COLO668 (cell line): ENCODE measurements around the gene CREG1.

Source experiments
- DNase-seq: peaks from one replicate; lab custom pipeline; 2025; ENCODE audit not compliant: unreplicated experiment; lab: John Stamatoyannopoulos, UW

CREG1 gene

DNA sequence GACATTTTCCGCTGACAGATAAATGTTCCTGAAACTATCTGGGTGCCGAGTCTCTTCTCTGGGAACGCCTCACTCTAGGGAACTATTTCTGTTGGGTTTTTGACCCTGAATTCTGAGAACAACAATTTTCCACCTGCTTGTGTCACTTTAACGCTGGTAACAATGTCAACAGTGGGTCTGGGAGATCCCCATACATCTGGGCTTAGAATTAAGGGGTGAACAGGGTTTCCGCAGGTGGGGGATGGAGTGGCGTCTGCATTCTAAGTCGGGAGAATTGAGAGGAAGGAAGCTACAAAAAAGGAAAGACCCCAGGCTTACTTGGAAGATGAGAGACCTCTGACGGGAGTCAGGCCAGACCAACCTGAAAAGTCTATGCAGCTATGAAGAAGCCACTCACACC, 44.0 kb downstream of the CREG1 start:
- no peak for DNase-seq

DNA sequence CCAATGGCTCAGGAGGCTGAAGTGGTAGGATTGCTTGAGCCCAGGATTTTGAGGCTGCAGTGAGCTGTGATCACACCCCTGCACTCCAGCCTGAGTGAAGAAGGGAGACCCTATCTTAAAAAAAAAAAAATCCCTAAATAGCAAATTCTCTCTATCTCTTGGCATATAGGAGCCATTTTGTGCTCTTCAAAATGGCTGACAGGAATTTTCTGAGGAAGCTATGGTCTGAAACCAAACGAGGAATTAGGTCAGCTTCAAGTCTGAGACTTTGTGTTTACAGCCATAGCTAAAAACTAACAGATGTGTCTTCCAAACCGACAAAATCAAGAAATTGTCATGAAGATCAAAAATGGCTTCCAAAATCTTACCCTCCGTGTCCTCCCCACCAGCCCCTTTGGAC, 45.8 kb downstream of the CREG1 start:
- no peak for DNase-seq

DNA sequence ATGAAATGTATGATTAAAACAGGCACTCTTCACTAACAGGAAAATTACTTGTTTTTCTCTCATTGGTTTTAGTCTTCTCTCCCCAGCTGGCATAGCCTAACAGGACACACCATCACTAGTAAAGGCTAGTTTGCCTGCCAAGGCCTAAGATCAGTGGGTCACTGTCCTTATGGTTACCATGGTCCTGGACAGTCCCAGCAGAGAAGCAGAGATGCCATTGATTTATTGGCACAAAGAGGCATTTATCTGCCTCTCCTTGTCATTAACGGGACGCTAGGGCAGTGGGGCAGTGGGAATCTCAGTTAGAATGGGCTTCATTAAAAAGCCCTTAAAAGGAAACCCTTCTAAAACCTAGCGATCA, 49.1 kb downstream of the CREG1 start:
- no peak for DNase-seq

DNA sequence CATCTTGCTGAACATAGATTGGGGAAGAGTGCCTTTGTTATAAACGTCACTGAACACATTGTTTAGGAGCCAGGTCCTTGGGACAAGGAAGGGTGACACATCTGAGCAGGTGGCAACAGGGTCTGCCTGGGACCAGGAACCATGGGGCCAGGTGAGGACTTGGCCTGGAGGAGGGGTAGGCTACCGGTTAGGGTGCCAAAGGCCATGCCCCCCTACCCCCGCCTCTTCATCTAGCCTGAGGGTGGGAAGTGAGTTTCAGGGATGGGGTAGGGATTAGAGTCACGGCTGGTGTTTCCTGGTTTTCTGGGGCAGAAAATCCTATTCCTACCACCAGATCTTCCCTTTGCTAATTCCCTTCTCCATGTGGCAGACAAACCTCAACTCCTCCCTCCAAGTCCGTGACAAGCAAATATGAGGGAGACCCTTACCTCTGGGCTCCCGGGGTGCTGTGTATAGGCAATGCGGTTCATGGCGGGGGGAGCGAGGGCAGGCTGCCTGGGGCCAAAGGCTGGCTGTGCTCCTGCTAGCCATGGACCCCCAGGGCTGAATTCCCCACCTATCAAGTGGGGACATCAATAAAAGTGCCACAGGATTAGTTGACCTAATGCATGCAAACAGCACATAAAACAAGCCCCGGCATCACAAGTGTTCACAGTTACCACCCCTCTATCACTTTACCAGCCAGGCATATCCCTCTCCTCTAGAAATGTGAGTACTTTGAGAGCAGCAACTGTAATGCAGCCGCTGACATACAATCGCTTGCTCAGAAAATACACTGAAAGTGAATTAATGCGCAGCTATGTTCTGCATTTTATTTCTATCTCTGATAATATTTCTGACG, 49.7 kb downstream of the CREG1 start:
- DNase-seq: no peak

DNA sequence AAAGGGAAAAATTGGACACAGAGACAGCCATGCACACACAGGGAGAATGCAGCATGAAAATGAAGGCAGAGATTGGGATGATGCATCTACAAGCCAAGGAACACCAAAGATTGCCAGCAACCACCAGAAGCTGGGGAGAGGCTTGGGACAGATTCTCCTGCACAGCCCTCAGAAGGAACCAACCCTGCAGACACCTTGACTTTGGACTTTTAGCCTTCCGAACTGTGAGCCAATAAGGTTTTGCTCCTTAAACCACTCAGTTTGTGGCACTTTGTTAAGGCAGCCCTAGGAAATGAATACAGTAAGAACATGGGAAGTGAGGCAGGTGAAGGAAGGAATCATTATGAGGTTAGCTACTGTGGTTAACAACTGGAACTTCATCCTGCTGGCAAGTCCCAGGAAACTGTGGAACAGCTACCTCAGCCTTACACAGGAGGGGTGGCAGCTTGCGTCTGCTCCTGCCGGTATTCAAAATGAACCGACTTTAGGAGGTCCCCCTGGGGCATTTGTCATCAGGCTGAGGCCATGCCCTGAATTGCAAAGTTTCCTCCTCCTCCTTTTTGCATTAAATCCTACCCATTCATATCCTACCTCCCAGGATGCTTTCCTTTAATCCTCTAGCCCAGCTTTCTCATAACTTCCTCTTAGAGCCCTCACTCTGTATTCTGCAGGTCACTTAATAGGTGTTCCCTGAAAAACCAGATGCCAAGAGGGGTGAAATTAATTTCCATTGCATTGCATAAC, 50.7 kb downstream of the CREG1 start:
- no peak for DNase-seq

DNA sequence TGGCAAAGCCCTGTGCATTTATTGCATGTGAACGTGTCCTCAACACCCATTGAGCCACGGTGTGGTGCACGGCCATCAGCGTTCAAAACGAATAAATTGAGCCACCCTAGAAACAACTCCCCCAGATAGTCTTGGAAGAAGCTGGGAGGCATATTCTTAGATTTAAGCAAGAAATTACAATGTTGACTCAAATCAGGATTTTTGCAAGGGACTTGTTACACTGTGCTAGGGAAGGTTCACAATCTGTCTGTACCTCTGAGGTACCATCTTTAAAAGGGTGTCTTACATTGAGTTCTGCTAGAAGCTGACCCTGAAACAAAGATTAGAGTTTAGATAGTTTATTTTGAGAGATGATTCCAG, 51.4 kb downstream of the CREG1 start:
- no peak for DNase-seq

DNA sequence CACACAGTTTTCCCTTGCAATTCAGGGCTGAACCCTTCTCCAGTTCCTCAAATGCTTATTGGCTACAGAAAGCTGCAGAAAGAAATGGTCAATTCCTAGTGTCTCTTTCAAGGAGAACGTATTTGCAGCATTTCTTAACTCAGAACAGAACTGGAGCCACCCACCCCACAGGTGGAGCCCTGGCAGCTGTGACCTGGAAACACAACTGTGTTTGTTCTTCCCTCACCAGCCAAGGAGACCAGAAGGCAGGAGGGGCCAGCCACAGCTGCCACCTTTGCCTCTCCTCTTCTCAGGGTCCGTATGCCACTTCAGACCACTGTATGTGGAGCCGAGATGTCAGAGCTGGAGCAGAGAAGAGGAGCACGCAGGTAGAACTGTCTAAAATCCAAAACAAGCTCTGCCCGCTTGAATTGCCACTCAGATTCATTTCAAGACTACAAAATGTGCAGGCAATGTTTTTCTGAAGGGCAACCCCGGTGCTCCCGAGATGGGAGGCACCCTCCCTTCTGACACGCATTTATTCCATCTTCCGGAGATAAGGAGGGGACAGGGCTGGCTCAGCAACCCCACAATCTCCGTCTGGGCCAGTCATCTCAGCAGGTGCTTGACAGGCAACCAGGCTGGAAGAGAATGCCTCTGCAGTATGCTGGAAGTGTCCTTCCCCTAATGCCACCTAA, 51.9 kb downstream of the CREG1 start:
- DNase-seq: no peak

DNA sequence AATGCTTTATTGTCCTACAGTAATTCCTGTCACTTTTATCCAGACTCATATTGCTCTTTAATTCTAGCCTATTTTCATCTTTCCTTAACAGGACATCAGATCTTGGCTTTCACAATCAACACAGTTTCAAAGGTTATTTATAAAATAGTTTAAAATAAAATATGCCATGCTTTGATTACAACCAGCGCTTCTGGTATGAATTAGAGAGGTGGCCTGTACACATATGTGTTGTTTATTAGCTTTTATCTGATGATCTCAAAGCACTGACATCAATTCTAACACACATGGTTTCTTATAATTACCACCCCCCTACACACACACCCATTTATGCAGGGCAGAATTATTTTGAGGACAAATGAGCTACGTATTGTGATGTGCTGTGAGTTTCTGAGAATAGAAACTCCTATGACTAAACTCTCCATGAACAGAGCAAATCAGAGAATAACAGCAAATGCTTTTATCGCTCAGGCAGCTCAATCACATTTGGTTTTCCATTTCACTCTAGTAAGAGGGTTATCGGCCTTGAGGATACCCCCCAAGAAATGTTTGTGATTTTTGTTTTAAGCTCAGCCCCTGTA, 53.2 kb downstream of the CREG1 start:
- no peak for DNase-seq

DNA sequence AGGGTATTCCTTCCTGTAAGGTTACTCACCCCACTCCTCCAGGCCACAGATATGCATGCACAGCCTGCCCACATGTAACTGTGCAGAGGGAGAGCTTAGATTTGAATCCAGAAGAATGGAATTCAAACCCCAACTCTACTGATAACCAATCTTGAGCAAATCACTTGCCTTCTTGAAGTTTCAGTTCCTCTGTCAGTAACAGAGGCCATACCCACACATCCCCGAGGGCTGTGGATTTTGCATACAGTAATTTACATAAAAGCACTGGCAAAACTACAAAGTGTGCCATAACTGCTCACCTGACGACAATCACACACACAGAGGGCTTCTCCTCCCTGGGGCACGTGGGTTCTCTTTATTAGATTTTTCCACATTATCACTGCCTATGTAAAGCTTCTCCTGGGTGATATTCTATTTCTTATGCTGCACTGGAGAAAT, 53.9 kb downstream of the CREG1 start:
- no peak for DNase-seq

DNA sequence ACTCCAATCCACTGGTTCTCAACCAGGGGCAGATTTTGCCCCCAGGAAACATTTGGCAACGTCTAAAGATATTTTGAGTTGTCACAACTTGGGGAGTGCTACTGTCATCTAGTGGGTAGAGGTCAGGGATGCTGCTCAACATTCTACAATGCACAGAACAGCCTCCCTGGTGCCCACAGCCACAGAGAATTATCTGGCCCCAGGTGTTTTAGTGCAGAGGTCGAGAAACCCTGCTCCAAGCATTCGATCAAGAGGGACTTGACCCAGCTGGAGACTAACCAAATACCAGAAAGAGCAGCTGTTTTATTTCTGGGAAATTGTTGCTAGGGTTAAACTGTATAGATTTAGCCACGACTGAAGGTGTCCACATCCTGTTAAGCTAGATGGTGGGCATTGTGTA, 54.5 kb downstream of the CREG1 start:
- DNase-seq: no peak

DNA sequence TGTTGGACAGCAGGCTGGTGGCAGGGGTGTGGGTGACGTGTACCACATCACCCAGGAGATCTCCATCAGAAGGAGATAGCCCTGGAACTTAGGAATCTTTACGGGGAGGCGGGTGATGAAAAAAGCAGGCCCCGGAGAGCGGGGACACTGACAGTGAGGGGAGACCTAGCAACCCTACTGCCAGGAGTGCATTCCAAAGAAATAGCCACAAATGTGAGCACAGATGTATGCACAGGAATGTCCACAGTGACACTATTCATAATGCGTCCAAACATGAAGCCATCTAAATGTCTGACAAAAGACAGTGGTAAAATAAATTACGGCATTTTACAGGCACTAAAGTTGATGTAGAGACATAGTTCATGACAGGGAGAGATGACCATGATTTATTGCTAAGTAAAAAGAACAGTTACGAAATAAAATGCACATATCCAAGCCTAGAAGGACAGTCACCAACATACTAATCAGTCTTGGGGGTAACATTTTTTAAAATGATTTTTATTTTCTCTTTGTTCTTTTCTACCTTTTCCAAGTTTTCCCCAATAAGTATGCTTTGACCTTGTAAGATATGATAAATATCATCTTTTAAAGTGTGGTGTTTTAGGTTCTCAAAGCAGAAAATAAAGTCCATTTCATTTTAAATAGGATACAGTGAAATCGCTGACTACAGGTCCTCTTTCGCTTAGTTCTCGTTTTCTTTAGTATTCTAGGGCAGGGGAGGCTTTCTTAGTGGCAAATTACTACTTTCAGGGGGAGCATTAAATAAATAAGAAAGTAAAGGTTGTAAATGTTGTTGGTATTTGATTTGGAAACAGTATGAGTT, 56.6 kb downstream of the CREG1 start:
- DNase-seq: no peak

DNA sequence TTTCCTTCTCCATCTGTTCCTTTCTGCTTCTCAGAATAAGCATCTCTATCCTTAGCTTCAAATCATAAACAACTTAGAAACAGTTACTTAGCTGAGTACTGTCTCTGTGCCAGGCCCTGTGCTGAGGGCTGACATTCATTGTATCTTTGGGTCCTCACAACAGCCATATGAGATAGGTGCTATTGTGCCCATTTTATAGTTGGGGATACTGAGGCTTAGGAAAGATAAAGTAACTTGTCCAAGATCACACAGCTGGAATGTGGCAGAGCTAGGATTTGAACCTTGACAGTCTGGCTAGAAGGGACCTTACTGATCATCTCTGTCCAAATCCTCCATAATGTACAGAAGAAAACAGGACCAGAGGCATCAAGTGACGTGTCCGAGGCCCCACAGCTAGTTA, 60.2 kb downstream of the CREG1 start:
- DNase-seq: no peak

DNA sequence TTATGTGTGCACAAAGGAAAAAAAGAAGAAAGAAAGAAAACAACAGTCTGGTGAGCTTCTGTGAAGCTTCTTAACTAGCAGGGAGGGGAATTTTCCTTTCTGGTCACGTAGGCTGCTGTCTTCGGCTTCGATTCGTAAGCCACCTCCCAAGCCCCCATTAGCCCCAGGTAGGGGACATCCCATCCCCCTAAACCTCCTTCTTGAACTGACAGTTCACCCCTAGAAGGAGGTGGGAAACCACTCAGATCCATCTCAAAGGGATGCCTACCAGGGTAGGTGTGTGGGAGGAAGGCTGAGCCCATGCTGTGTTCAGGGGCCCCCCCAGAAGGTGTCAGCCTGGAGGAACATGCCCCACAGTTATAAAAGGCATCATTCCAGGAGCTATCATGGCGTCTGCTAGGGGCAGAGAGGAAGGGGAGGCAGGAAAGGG, 61.1 kb downstream of the CREG1 start:
- no peak for DNase-seq

DNA sequence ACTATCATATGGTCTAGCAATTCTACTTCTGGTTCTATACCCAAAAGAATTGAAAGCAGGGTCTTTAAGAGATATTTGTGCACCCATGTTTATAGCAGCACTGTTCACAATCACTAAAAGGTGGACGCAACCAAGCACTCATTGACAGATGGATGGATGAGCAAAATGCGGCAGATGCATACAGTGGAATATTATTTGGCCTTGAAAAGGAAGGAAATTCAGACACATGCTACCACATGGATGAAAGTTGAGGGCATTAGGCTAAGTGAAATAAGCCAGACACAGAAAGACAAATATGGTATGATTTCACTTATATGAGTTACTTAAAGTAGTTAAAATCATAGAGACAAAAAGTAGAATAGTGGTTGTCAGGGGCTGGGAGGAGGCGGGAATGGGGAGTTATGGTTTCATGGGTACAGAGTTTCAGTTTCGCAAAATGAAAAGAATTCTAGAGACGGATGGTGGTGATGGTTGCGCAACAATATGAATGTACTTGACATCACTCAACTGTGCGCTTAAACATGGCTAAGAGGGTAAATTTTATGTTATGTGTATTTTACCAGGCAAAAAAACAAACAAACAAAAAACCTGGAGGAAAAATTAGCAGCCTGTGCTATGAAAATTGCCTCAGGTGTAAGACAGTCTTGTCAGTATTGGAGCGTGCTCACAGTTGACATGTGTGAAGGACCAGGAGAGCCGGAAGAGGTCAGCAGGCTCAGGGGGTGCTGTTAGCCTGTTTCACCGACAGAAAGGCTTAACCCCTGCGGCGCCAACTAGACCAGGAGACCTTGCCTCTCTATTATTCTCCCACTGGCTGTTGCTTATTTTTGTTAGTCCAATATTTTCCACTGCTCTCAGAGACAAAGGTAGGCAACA, 61.7 kb downstream of the CREG1 start:
- no peak for DNase-seq
